ENCODE measurements around the gene DTNBP1. TPM values are rescaled to one million over a fixed set of nuclear protein-coding genes. Genes with fewer than 3 reads are reported as not detected.
A peak's percentile ranks its signal among the peaks of the same experiment; 100 is the strongest.
"Not testable (repeated sequence)": the region's sequence is repeated elsewhere in the genome, so short reads cannot be mapped to it uniquely, and the experiment has no call there.

DTNBP1 gene
- total RNA-seq, 2 experiments from 2014 or later, result 14.6 to 16.3 TPM

DNA sequence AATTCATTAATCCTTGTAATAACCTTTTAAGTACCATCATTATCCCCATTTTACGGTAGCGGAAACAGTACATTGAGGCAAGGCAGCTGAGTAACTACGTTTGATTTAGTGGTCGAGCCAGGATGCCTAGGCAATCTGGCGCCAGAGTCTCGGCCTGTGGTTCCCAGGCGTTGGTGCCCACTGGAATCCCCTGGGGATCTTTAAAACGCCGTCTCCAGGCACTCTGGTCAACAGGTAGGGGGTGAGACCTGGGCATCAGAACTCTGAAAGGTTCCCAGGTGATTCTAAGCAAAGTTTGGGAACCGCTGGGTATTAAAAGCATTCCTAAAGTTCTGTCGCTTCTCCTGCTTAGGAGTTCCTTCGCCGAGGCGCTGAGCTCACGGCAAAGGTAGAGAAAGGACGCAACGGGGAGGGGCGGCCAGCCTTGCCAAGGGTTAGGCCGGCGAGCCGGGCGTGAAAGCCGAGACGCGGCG lies 939 bp downstream of the DTNBP1 start:
- intact Hi-C loops (cut with micrococcal nuclease), result loop anchor here (5.0 kb wide), 1 partner anchor 415 kb away; the partner anchor contains the start of gene JARID2
- CTCF ChIA-PET, result no interaction called here

DNA sequence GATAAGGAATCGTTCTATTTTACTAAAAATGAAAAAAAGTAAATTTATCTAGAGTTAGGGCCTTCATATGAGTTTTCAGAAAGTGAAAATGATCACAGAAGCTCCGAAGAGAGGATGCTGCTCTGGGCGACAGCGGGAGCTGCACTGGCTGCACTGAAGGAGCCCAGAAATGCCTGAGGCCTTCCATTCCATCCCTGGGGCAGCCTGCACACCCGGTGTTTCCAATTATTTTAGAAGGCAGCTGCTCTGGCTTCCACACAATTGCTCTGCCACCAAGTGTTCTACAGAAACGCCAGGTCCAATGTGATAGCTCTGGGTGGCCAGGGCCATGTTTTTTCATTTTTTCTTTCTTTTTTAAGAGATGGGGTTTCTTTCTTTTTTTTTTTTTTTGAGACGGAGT lies 3.6 kb downstream of the DTNBP1 start:
- H3K9me3 Mint-ChIP-seq, result no peaks in the 10 kb centered on the region
- CTCF ChIA-PET, result interaction anchor here (0.6 kb wide), 1 partner anchor 378 kb away, joined by 4 read pairs; no protein-coding TSS in a partner anchor

More for the DNA sequence above, 939 bp downstream of the DTNBP1 start:
- Mint-ChIP-seq H3K27ac (peak overlapping the region; percentile 57), H3K9me3 (no peaks in the 10 kb centered on the region), H3K27me3 (ENCODE audit: low read depth) (no peaks in the 10 kb centered on the region), H3K36me3 (ENCODE audit: low read depth) (peaks cover 11% of the 10 kb centered on the region), H3K4me1 (ENCODE audit: low read depth) (peaks cover 27% of the 10 kb centered on the region), H3K4me3 (peak overlapping the region; percentile 80)
- DNase-seq, result no peak

DNA sequence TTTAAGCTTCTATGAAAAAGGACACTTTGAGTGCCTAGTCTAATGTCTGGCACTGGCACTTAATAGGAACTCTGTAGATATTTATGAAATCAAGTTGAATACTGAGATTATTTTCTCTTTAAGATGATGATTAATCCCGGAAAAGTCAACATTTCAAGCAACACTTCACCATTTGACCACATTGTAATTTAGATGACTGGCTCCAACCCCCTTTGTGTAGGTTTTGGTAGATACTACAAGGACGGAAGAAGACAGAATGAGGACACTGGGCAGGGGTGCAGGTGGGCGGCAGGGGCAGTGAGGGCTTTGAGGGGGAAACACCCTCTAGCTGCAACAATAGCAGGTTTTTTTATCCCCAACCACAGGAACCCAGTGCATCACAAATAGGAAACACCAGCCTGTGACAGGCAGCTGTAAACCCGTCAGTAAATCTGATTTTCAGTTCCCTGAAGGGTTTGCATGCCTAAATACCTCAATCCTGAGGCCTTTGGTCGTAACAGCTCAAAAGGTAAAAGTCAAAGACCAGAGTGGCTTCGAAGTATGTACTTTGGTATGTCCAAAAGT lies 4.6 kb downstream of the DTNBP1 start:
- H3K27ac Mint-ChIP-seq, result no peak overlapping the region

More for the DNA sequence above, 3.6 kb downstream of the DTNBP1 start:
- Mint-ChIP-seq H3K27me3 (ENCODE audit: low read depth) (no peaks in the 10 kb centered on the region), H3K27ac (no peak overlapping the region), H3K36me3 (ENCODE audit: low read depth) (peaks cover 11% of the 10 kb centered on the region), H3K4me1 (ENCODE audit: low read depth) (peaks cover 41% of the 10 kb centered on the region), H3K4me3 (no peak overlapping the region)
- no peak for DNase-seq
- intact Hi-C loops (cut with micrococcal nuclease), result no loop called here

DNA sequence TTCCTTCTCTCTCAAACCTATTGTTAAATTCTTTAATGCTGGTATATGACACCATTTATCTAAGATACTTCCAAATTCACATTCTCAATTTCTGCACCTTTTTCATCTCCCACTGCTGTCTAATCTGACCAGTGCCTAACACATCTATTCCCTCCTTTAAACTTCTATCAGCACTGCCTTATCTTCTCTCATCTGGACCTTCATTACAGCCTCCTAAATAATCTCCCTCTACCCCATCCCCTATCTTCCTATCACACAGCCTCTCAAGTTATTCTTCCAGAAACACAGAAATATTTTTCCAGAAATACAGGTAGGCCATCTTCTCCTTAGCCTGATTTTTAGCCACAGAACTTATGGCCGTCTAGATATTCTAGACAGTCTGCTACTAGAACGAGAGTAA lies 5.5 kb downstream of the DTNBP1 start:
- Mint-ChIP-seq H3K9me3 (no peaks in the 10 kb centered on the region), H3K4me3 (no peak overlapping the region), H3K4me1 (ENCODE audit: low read depth) (peaks cover 44% of the 10 kb centered on the region), H3K27ac (no peak overlapping the region), H3K27me3 (ENCODE audit: low read depth) (no peaks in the 10 kb centered on the region), H3K36me3 (ENCODE audit: low read depth) (peaks cover 17% of the 10 kb centered on the region)
- DNase-seq, result no peak
- intact Hi-C loops (cut with micrococcal nuclease), result no loop called here
- CTCF ChIA-PET, result interaction anchor here (0.7 kb wide), 1 partner anchor 32 kb away, joined by 4 read pairs; no protein-coding TSS in a partner anchor

More for the DNA sequence above, 4.6 kb downstream of the DTNBP1 start:
- peaks cover 42% of the 10 kb centered on the region for H3K4me1 Mint-ChIP-seq (ENCODE audit: low read depth)
- peaks cover 14% of the 10 kb centered on the region for H3K36me3 Mint-ChIP-seq (ENCODE audit: low read depth)
- no peaks in the 10 kb centered on the region for H3K9me3 Mint-ChIP-seq
- no peaks in the 10 kb centered on the region for H3K27me3 Mint-ChIP-seq (ENCODE audit: low read depth)
- CTCF ChIA-PET, result interaction anchor here (0.5 to 0.6 kb wide), 2 partner anchors 470 to 963 kb away, joined by 3 to 8 read pairs; no protein-coding TSS in a partner anchor
- H3K4me3 Mint-ChIP-seq, result no peak overlapping the region
- DNase-seq, result no peak
- intact Hi-C loops (cut with micrococcal nuclease), result no loop called here

DNA sequence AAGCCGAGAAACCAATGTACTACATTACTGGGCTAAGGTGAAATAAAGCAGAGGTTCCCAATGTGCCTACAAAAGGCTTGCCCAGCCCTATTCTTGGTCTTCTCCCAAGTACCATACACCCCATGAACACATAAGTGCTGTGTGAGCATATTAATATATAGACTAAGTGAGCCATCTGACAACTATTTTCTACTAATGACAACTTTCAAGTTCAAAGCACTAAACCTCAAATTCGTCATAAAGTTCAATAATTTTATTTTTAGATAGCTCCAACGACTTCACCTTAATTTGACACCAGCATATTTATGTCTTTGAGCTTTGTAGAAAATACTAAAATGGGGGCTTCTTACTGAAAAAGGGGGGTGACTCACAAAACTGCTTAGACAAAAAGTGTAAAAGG lies 6.7 kb downstream of the DTNBP1 start:
- intact Hi-C loops (cut with micrococcal nuclease), result no loop called here
- H3K27ac Mint-ChIP-seq, result no peak overlapping the region
- CTCF ChIA-PET, result no interaction called here
- peaks cover 44% of the 10 kb centered on the region for H3K4me1 Mint-ChIP-seq (ENCODE audit: low read depth)
- H3K27me3 Mint-ChIP-seq (ENCODE audit: low read depth), result no peaks in the 10 kb centered on the region
- H3K9me3 Mint-ChIP-seq, result no peaks in the 10 kb centered on the region
- no peak for DNase-seq
- no peak overlapping the region for H3K4me3 Mint-ChIP-seq
- H3K36me3 Mint-ChIP-seq (ENCODE audit: low read depth), result peaks cover 17% of the 10 kb centered on the region

DNA sequence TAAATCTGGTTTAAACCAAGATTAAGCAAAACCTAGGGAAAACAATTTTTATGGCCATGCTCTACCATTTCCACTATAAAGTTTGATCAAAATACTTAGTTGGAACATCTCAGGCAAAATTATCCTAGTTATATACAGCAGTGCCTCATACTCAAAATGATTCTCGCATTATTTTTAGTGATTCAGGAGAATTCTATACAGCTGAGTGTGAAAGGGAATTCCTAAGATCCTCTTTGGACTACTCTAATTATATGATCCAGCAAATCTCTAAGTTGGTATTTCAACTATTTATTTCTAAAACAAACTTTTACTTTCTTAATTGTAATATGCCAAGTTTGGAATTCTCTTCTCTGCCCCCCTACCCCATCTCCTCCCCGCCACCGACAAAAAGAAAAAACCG lies 8.6 kb downstream of the DTNBP1 start:
- Mint-ChIP-seq H3K4me1 (ENCODE audit: low read depth) (peaks cover 36% of the 10 kb centered on the region), H3K27ac (no peak overlapping the region), H3K27me3 (ENCODE audit: low read depth) (no peaks in the 10 kb centered on the region), H3K4me3 (no peak overlapping the region), H3K36me3 (ENCODE audit: low read depth) (peaks cover 25% of the 10 kb centered on the region), H3K9me3 (peaks cover 2% of the 10 kb centered on the region)
- no peak for DNase-seq
- CTCF ChIA-PET, result no interaction called here
- intact Hi-C loops (cut with micrococcal nuclease), result no loop called here

DNA sequence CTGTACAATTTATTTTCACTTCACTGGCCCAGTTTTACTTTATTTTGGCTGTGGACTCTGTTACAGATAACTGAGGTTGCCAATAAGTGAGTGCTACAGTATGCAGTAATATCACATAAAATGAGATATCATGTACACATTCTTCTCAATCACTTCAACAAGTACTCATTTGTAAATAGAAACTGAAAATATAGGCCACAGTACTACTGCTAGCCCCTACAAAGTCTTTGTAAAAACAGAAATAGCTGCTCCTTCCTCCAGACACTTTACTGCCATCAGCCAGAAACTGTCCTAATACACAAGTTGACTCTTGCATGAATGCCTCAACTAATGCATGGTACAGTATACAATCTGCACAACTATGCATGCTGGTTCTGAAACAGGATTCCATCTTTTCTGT lies 9.2 kb downstream of the DTNBP1 start:
- peaks cover 5% of the 10 kb centered on the region for H3K9me3 Mint-ChIP-seq
- H3K4me1 Mint-ChIP-seq (ENCODE audit: low read depth), result peaks cover 37% of the 10 kb centered on the region
- DNase-seq, result no peak
- no peak overlapping the region for H3K27ac Mint-ChIP-seq
- H3K27me3 Mint-ChIP-seq (ENCODE audit: low read depth), result no peaks in the 10 kb centered on the region
- peaks cover 29% of the 10 kb centered on the region for H3K36me3 Mint-ChIP-seq (ENCODE audit: low read depth)
- intact Hi-C loops (cut with micrococcal nuclease), result no loop called here
- CTCF ChIA-PET, result no interaction called here
- H3K4me3 Mint-ChIP-seq, result no peak overlapping the region

DNA sequence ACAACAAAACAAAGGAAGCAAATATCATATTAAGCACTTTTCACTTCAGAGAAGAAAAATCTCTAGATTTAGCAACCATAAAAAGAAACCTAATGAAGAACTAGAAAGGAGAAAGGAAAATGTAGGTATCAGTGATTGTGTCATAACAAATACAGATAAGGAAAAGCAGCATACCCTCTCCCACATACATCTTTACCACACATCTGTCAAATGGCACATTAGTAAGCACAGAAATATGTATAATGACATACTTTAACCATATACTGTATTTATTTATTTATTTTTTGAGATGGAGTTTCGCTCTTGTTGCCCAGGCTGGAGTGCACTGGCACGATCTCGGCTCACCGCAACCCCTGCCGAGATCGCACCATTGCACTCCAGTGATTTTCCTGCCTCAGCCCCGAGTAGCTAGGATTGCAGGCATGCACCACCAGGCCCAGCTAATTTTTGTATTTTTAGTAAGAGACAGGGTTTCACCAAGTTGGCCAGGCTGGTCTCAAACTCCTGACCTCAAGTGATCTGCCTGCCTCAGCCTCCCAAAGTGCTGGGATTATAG lies 12.7 kb downstream of the DTNBP1 start:
- H3K27ac Mint-ChIP-seq; intact Hi-C loops (cut with micrococcal nuclease); H3K27me3 Mint-ChIP-seq (ENCODE audit: low read depth); DNase-seq; H3K4me3 Mint-ChIP-seq: not testable (repeated sequence)
- CTCF ChIA-PET, result interaction anchor here (0.8 kb wide), 1 partner anchor 28 kb away, joined by 3 read pairs; no protein-coding TSS in a partner anchor
- Mint-ChIP-seq H3K9me3 (peaks cover 26% of the 10 kb centered on the region), H3K36me3 (ENCODE audit: low read depth) (peaks cover 60% of the 10 kb centered on the region), H3K4me1 (ENCODE audit: low read depth) (peaks cover 19% of the 10 kb centered on the region)

DNA sequence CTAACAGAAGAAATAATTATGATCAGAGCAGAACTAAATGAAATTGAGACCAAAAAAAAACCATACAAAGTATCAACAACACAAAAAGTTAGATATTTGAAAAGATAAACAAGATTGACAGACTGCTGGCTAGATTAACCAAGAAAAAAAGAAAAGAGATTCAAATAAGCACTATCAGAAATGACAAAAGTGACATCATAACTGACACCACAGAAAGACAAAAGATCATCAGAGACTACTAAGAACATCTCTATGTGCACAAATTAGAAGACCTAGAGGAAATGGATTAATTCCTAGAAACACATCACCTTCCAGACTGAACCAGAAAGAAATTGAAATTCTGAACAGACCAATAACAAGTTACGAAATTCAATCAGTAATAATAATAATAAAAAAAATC lies 17.9 kb downstream of the DTNBP1 start:
- CTCF ChIA-PET, result no interaction called here
- Mint-ChIP-seq H3K36me3 (ENCODE audit: low read depth) (peaks cover 85% of the 10 kb centered on the region), H3K27ac (no peak overlapping the region), H3K27me3 (ENCODE audit: low read depth) (no peaks in the 10 kb centered on the region), H3K9me3 (peaks cover 43% of the 10 kb centered on the region), H3K4me1 (ENCODE audit: low read depth) (peaks cover 6% of the 10 kb centered on the region), H3K4me3 (no peak overlapping the region)
- intact Hi-C loops (cut with micrococcal nuclease), result no loop called here
- no peak for DNase-seq

DNA sequence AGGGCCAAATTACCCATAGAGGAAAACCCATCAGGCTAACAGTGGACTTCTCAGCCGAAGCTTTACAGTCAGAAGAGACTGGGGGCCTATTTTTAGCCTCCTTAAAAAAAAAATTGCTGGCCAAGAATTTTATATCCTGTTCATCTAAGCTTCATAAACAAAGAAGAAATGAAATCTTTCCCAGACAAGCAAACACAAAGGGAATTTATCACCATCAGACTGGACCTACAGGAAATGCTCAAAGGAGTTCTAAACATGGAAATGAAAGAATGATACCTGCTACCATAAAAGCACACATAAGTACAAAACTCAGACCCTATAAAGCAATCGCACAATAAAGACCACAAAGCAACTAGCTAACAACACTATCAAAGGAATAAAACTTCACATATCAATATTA lies 19.3 kb downstream of the DTNBP1 start:
- Mint-ChIP-seq H3K4me1 (ENCODE audit: low read depth) (no peaks in the 10 kb centered on the region), H3K9me3 (peaks cover 37% of the 10 kb centered on the region), H3K4me3 (no peak overlapping the region), H3K36me3 (ENCODE audit: low read depth) (peaks cover 83% of the 10 kb centered on the region), H3K27ac (no peak overlapping the region), H3K27me3 (ENCODE audit: low read depth) (no peaks in the 10 kb centered on the region)
- CTCF ChIA-PET, result no interaction called here
- DNase-seq, result no peak
- intact Hi-C loops (cut with micrococcal nuclease), result no loop called here

DNA sequence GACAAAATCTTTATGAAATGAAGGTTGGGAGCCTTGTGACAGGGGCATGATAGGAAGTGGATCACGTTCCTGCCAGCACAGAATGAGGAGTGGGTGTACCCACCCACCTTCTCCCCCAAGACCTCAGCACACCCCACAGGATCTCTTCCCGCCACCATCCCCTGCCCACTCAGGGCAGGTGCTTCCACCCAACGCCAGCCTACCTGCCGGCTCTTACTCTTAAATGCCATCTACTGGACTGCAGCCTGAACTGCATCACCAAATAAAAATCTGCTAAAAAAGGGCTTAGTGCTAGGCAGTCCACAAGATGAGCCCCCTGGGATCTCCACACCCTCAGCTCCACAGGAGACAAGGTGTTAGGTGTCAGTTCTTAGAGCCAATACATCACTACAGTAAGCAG lies 20.6 kb downstream of the DTNBP1 start:
- Mint-ChIP-seq H3K4me3 (no peak overlapping the region), H3K27me3 (ENCODE audit: low read depth) (no peaks in the 10 kb centered on the region), H3K36me3 (ENCODE audit: low read depth) (peaks cover 76% of the 10 kb centered on the region), H3K9me3 (peaks cover 30% of the 10 kb centered on the region), H3K4me1 (ENCODE audit: low read depth) (no peaks in the 10 kb centered on the region), H3K27ac (no peak overlapping the region)
- CTCF ChIA-PET, result no interaction called here
- intact Hi-C loops (cut with micrococcal nuclease), result no loop called here
- DNase-seq, result no peak

DNA sequence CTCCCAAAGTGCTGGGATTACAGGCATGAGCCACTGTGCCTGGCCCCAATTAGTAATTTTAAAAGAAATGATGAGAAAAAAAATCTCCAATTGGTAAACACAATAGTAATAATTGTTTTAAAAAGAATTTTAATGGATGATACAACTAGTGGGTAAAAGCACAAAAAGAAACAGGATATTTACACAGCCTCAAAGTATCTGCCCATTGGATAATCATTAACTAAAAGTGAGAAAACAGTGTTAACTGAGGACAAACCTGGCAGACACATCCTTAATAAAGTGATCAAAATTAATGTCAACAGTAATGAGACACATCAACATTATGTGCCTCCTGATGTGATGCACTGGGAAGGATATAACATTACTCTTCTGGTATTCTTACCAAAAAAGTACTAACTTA lies 24.5 kb downstream of the DTNBP1 start:
- peaks cover 2% of the 10 kb centered on the region for H3K9me3 Mint-ChIP-seq
- H3K36me3 Mint-ChIP-seq (ENCODE audit: low read depth), result peaks cover 64% of the 10 kb centered on the region
- no peaks in the 10 kb centered on the region for H3K4me1 Mint-ChIP-seq (ENCODE audit: low read depth)
- CTCF ChIA-PET, result interaction anchor here (0.7 kb wide), 1 partner anchor 440 kb away, joined by 4 read pairs; no protein-coding TSS in a partner anchor
- H3K27ac Mint-ChIP-seq, result no peak overlapping the region
- H3K4me3 Mint-ChIP-seq, result no peak overlapping the region
- no peak for DNase-seq
- H3K27me3 Mint-ChIP-seq (ENCODE audit: low read depth), result no peaks in the 10 kb centered on the region
- intact Hi-C loops (cut with micrococcal nuclease), result no loop called here

DNA sequence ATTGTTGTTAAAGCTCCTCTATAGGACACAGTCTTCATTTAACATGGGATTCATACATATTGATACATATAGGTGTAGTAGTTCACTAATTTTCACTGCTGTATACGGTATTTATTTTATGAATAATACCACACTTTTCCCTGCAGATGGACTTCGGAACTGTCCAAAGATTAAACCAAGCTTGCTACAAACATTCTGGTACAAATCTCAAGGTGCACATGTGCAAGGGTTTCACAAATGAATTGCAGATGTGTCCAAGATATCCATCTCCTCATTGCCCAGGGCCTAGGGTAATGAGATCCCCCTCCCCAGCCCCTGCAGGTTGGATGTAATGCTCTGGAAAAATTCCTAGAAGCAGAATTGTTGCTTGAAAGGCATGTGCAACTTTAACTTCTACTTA lies 31.4 kb downstream of the DTNBP1 start:
- no peak for DNase-seq
- intact Hi-C loops (cut with micrococcal nuclease), result no loop called here
- H3K27me3 Mint-ChIP-seq (ENCODE audit: low read depth), result no peaks in the 10 kb centered on the region
- no peak overlapping the region for H3K27ac Mint-ChIP-seq
- H3K4me3 Mint-ChIP-seq, result no peak overlapping the region
- H3K9me3 Mint-ChIP-seq, result no peaks in the 10 kb centered on the region
- CTCF ChIA-PET, result interaction anchor here (0.7 kb wide), 1 partner anchor 18 kb away, joined by 3 read pairs; no protein-coding TSS in a partner anchor
- H3K36me3 Mint-ChIP-seq (ENCODE audit: low read depth), result peaks cover 35% of the 10 kb centered on the region
- H3K4me1 Mint-ChIP-seq (ENCODE audit: low read depth), result peaks cover 28% of the 10 kb centered on the region
